EH (cell line): Measurements from ENCODE around the gene ZMYM2.

ENCODE experiments used
- DNase-seq: peaks from one replicate; pipeline ENCODE4 v3.0.0-alpha.2; 2015; ENCODE audit warnings: low read depth

ZMYM2 gene

DNA sequence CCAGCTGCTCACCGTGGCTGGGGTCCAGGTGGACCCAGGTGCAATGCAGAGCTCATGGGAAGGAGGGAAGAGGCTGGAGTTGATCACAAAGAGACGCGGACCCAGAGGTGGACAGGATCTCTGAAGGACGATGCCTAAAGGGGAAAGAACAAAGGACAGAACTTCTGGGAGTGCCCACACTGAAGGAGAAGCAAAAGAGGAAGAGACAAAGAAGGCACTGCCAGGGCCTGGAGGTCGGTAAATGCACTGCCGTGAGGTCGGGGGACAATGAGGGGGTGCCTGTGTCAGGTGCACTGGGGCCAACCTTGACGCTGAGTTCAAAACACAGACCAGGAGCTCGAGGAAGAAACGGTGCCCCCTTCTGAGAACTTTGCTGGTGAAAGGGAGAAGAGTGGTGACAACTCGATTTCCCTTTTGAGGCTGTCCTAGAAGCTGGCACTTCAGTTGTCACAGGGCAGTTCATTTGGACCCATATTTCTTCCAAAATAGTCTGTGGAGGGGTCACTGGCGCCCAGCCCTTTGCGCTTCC, 146.7 kb downstream of the ZMYM2 start:
- DNase-seq = no peak

DNA sequence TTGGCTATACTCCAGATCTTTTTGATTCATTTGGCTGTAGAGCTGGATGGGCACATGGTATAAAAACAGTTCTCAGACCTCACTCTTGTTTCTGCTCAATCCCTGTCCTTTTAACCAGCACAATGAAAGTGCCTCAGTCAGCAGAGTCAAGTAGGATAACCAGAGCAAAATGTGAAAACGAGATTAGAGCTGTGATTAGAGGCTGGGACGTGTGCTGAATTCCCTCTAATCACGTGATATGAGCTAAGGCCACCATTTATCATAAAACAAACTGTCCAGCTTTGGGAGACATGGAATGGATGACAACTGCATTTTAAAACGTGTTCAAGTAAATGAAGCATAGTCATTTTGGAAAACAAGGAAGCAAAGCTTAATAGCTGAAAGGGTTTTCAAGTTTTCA, 148.2 kb downstream of the ZMYM2 start:
- DNase-seq = no peak

DNA sequence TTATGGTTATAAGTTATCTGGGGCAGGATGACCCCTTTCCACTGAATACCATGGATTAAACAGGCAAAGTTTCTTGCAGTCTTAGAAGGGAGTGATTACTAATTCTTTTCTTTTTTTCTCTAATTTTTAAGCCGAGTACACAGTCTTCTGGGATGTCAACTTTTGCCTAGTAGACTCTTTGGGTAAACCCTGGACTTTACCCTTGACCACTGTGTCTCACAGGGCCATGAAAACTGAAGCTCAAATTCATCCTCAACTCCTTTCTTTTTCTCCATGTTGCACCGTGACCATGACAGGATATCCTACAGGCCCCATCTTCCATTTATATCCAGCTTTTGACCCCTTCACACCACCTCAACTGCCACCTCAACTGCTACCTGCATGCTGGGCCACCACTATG, 150.5 kb downstream of the ZMYM2 start:
- DNase-seq = no peak

DNA sequence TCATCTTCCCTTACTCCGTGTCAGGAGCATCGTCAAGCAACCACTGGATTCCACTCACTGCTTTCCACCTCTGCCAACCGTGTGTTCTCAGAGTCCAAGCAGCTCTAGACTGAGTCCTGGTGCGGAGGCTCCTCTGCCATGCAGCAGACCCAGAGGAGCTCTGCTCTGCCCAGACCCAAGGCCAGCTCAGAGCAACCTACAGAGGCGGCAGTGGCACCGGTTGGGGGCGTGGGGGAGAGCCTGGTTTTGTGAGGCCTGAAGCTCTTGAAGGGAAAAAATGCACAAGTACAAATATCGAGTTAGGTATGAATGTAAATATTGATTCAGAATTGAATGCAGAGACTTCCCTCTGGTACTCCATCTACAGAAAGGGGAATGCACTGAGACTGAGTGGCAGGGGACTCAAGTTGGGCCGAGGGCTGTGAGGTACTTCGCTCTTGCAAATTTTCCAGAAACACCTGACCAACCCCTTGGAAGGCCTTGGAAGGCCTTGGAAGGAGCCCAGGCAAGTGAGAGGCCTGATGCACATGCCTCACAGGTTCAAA, 155.6 kb downstream of the ZMYM2 start:
- DNase-seq = no peak

DNA sequence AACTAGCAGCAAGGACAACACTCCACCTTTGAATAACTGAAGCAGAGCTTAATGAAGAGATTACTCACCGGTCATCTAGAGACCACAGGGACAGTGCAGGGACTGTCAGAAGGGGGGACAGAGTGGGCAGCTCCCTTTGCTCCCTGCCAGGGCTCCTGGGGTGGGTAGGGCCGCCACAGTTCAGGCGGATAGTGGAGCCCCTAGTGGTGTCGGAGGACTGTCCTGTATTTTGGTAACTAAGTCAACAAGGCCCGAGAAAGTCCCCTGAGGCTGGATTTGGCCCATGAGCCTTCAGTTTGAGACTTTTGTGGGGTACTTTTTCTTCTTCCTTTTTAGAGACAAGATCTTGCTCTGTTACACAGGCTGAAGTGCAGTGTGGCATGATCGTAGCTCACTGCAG, 157.7 kb downstream of the ZMYM2 start:
- no peak for DNase-seq

DNA sequence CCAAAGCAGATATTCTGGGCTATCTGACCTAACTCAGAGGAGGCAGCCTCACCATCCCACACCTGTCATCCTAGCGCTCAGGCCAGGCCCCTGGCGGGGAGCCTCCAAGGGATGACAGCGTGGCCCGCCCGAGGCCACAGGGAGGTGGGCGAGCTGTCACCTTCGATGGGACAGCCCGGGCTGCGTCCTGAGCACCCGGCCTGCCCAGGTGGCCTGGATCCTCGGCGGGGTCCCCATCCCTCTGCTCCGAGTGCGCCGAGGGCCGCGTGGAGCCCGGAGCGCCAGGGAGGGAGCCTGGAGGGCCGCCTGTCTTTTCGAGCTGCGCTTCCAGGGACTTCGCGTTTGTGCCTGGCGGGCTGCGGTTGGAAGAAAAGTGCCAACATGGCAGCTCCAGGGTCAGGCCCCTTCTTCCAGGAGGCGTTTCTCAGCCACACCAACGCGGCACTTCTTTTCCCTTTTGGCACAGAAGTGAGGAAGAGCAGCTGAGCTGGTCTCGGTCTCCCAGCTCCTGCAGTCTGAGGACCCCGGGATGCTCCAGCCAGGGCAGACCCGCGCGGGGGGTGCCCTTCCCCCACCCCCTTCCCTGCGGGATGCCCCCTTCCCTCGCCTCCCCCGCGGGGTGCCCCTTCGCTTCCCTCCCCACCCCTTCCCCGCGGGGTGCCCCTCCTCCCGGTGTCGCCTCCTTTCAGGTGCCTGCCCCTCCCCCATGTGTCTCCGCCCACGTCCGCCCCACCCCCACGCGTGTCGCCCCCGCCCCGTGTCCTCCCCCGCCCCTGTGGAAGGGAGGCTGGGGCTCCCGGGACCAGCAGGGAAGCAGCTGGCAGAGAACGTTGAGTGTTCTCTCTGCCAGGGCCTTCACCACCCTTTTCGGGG, 160.0 kb downstream of the ZMYM2 start:
- peak; percentile 65 for DNase-seq

DNA sequence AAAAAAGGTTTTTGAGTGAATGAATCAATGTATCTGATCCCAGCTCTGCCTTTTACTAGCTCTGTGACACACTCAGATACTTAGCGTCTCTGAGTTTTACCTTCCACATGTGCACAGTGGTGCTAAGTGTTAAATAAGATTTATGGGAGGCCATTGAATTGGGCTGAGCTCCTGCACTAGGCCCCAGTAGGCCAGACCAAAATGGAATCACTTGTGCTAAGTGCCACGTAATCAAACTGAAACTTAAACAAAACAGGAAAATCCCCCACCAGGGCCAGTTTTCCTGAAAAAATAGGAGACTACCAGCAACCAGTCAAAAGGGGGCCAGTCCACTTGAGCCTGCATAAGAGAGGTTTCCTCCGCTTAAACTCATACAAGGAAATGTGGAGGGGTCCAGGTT, 161.4 kb downstream of the ZMYM2 start:
- no peak for DNase-seq

DNA sequence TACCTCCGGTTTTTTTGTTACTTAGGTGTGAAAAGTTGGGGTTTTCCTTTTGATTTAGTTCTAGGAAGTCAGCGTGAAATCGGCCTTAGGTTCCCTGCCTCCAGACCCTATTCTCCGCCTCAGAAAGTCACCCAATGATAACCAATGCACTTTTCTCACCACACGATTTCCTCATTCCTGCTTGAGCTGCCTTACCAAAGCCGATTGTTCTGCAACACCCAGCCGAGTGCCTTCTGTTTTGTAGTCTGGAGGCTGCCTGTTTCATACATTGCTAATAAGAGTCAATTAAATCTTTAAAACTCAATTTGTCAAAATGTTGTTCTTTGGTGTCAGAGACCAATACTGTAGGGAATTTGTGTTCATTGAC, 162.6 kb downstream of the ZMYM2 start:
- no peak for DNase-seq

DNA sequence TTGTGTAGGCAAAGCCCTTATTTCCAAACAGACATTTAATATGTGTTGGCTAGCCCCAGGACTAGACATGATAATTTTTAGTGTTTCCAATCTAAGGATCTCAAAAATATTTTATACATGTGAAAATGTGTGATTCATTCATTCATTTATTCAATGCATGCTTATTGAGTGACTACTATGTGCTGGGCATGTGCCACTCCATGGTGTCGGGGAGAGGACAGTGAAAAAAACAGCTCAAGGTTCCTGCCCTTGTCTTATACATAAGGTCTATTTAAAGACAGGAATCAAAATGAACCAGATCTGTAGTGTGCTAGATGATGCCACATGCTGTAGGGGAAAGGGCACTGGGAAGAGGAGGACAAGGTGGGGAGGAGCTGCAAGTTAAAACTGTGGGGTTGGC, 165.8 kb downstream of the ZMYM2 start:
- peak; percentile 50 for DNase-seq

DNA sequence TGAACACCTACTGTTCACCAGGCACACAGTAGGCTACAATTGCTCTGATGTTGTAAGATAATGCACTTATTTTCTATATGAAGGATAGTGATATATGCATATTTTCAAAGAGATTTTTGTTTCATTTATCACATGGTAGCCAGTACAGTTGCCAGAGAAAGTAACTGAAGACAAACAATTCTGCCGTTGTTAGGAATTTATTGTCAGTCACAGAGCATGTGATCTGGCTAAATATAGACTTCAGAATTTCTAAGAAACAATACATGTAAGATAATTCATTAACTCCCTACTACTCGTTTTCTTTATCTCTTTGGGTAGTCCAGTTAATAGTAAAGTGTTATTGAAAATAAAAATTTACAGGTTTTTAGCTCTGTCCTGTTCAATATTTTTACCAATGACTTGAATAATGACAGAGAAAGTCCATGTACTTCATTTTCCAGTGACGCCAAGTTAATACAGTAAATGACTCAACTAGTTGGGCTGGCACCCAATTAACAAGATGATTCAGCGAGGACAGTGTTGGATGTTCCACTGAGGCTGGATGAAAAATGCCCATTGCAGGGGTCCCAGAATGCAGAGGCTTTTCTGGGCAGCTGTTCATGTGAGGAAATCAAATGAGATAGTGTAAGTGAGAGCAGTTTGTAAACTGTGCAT, 166.7 kb downstream of the ZMYM2 start:
- peak; percentile 76 for DNase-seq

DNA sequence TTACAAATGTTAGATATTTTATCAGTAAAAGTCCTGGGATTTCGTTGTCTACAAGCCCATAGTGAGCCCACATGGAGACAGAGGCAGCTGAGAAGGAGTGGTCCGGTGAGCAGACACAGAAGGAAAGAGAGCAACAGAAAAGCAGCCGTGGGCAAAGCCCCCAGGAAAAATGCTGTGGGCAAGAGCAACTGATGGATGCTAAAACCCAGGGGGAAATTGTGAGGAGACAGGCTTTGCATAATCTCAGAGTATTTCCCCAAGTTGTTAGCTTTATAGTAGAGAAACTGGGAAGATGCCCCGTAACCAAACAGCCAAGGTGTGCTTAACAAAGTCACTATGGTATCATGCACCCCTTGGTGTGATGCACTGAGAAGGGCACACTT, 167.2 kb downstream of the ZMYM2 start:
- no peak for DNase-seq

DNA sequence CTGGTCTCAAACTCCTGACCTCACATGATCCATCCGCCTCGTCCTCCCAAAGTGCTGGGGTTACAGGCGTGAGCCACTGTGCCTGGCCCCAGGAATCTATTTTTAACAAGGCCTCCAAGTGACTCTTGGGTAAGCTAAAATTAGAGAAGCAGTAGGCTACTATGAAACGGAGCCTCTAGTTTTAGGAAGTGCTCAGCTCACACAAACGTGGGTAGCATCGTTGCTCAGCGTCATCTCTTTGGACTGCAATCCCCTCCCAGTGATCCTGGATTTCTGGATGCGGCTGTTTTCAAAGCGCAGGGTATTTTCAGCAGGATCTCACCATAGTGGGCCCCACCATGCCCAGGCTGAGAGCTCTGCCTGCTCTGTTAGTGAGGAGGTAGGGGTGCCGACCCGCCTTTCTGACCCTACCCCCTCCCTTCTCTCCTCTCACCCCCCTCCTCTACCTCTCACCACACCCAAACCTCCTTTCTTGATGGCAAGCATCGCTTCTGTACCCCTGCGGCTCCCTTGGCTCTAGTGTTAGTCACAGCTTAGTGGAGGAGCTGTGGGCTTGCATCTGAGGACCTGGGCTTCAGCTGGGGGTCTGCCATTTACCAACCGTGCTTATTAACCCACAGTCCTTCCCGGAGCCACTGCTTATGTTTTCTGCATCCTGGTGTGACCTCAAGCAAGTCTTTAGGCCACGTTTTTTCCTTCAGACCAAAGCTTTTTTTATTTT, 168.2 kb downstream of the ZMYM2 start:
- DNase-seq = no peak

DNA sequence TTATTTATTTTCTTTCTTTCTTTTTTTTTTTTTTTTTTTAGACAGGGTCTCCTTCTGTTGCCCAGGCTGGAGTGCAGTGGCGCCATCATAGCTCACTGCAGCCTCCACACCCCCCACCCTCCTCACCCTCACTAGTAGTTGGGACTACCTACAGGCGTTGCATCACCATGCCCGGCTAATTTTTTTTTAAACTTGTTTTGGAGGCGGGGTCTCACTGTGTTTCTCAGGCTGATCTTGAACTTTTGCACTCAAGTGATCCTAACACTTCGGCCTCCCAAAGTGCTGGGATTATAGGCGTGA, 168.7 kb downstream of the ZMYM2 start:
- no peak for DNase-seq

DNA sequence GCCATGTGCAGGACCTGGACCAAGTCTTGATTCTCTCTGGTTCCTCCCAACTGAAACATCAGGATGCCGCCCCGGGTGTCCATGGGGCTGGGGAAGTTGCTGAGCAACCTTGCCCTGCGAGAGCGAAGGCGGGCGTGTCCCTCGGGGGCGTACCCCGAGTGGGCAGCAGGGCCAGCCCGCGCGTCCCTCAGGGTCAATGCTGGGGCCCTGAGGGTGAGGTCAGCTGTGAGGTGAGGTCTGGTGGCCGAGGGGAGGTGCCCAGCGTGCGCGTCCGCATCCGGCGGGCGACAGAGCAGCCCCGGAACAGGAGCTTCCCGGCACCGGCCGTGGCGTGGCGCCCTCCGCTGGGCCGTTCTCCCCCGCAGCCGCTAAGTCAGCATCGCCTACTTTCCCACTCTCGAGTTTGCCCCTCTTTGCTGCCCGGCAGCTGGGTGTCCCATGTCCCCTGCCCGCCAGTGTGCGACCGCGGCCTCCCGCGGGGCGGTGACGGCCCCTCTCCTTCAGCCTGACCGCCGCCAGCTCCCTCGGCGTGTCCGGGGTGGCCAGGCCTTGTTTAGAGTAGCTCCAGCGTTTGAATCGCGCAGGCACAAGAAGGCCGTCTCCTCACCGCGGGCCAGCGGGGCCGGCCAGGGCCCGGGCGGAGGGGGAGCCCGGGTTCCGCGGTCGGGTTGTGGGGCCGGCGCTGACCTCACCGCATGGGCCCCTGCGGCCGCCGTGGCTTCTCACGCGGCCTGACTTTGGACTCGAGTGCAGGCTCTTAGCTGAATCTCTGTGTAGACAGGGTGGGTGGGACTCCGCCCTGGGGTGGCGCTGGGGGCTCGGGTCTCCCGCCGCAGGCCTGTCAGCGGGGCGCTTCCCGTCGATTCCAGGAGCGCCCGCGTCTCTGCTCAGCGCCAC, 169.3 kb downstream of the ZMYM2 start:
- DNase-seq = peak; percentile 52

DNA sequence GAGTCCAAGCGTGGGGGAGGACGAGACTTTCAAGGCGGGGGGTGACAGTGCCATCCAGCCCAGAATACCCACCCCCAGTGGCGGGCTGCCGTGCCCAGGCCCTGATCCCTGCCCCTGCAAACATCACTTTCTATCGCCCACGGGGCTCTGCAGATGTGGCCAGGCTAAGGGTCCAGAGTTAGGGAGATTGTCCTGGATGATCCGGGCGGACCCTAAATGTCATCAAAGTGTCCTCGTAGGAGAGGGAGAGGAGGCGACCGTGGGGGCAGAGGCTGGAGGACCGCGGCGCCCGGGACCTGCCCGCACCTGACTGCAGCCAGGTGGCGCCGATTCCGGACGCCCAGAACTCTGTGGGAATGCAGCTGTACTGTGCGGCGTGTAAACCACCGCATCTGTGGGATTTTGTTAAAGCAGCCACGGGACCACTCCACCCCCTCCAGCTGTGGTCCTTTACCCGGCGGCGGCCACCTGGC, 170.0 kb downstream of the ZMYM2 start:
- no peak for DNase-seq

DNA sequence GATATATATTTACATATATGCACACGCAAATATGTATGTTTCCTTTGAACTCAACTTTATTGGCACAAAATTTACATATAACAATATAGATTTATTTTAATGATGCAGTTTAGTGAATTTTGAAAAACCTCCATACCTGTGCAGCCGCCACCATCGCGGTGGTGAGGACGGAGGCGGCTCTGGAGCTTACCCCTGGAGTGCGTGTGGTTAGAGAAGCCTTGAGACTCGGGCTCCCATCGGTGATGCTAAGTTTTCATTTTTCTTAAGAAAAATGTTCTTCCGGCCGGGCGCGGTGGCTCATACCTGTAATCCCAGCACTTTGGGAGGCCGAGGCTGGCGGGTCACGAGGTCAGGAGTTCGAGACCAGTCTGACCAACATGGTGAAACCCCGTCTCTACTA, 170.5 kb downstream of the ZMYM2 start:
- no peak for DNase-seq

DNA sequence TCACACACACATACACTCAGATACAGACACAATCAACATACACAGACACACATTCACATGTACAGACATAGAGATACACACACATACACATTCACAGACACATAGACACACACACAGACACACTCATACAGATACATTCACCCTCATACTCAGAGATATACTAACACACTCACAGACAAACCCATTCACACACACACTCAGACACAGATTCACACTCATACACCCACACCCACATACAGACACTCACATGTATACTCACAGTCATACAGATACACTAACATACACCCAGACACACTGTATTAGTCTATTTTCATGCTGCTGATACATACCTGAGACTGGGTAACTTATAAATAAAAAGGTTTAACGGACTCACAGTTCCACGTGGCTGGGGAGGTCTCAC, 171.5 kb downstream of the ZMYM2 start:
- no peak for DNase-seq

DNA sequence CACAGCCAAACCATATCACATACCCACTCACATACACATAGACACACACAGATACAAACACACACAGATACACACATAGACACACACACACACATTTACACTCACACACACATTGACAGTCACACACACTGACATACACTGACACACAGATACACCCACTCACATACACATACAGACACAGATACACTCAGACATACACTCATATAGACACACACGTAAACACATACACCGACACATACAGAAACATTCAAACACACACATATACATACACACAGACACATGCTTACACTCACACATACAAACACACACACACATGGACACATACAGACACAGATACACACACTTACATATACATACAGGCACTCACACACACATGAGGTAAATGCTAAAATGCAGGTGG, 172.1 kb downstream of the ZMYM2 start:
- DNase-seq = no peak

DNA sequence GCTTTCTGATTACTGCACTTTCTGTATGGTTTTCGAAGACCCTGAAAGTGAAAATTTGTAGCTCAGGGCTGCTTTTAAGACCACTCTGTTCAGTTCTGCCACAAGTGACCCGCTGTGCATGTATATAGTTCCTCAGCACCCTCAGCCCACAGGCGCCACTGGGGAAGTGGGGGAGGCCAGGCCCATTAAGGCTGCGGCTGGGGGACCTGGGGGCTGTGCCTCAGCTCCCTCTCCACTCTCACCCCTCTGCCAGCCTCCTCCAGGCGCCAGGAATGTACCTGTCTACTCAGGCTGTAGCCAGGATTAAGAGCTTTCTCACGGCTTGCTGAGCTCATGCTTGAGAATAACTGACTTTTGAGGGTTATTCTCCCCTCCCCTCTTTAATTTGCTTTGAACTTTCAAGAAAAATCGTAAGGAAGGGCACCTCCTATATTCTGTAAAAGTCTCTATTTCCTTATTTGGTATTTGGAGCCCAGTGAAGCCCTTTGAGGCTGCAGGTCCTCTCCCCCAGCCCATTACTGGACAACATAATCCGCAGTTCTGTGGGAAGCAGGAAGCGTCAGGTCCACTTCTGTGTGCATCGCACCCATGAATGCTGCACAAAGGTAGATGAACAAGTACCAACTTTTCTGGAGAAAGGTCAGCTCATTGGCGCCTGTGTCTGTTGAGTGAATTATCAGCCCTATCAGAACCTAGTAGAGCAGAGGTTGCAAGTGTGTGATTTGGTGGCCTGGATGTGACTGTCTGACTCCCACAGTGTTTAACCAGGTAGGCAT, 172.7 kb downstream of the ZMYM2 start:
- no peak for DNase-seq

DNA sequence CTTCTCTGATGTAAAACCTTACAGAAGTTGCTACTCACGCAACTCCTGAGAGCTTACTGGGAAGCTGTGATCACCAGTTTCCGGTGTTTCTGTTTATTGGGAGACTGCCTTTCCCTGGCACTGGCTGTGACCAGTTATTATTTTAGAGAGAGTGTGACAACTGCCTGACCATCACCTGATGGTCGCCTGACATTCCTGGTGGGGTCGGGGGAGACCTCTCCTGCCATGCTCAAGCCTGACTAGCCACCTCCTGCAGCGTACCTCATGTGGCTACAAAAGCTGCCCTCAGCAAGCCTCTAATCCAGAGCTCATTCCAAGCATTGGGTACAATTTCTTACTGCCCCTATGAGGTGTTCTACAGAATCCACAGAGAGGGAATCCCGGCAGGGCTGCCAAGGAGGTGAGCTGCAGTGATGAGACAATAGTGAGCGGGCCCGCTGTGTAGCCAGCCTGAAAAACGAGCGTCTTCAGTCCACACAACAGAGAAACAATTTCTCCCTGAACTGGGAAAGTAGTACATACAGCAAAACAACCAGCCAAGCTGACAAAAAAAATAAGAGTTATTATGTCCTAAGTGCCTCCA, 173.6 kb downstream of the ZMYM2 start:
- DNase-seq = no peak
